Dedifferentiated amniotic fluid mesenchymal stem cell (primary cell): ENCODE measurements around the gene TMEM132D.
"Not testable (repeated sequence)": the region's sequence is repeated elsewhere in the genome, so short reads cannot be mapped to it uniquely, and the experiment has no call there.

Experiments used
- DNase-seq: peaks from one replicate; pipeline ENCODE4 v3.0.0-alpha.2; 2016; ENCODE audit errors: extremely low spot score

Gene TMEM132D

GRCh38 chr12:129069886-129070285 is 833.9 kb downstream of the TMEM132D start:
- DNase-seq: no peak

- DNase-seq: no peak
Measured at GRCh38 chr12:129068684-129069083, 835.1 kb downstream of the TMEM132D start.

GRCh38 chr12:129067491-129067890 is 836.3 kb downstream of the TMEM132D start:
- DNase-seq: no peak

GRCh38 chr12:129064209-129064855 is 839.5 kb downstream of the TMEM132D start:
- no peak for DNase-seq

- no peak for DNase-seq
Measured at GRCh38 chr12:129063600-129063999, 840.2 kb downstream of the TMEM132D start.

- no peak for DNase-seq
Measured at GRCh38 chr12:129053232-129053631, 850.6 kb downstream of the TMEM132D start.

GRCh38 chr12:129052373-129052772 is 851.5 kb downstream of the TMEM132D start:
- DNase-seq: no peak

- no peak for DNase-seq
Measured at GRCh38 chr12:129049917-129050316, 853.9 kb downstream of the TMEM132D start.

- DNase-seq: not testable (repeated sequence)
Measured at GRCh38 chr12:129043334-129043733, 860.5 kb downstream of the TMEM132D start.

- DNase-seq: no peak
Measured at GRCh38 chr12:129036135-129036534, 867.7 kb downstream of the TMEM132D start.

GRCh38 chr12:129034558-129035289 is 869.1 kb downstream of the TMEM132D start:
- no peak for DNase-seq

GRCh38 chr12:129028844-129029243 is 875.0 kb downstream of the TMEM132D start:
- no peak for DNase-seq

GRCh38 chr12:129025055-129025454 is 878.8 kb downstream of the TMEM132D start:
- no peak for DNase-seq
